ENCODE results near the gene TMEM50B. TPM values are rescaled to one million over a fixed set of nuclear protein-coding genes. Genes with fewer than 3 reads are reported as not detected.
A peak's percentile ranks its signal among the peaks of the same experiment; 100 is the strongest.

TMEM50B gene
- total and polyA plus RNA-seq, 3 donors from 2014 or later, result 57.8 to 115 (median 70.6) TPM

- no peak for TF ChIP-seq CTCF (IDR thresholded peaks at IDR 0.05)
- no peak for TF ChIP-seq POLR2A (IDR thresholded peaks at IDR 0.05)
- Histone ChIP-seq H3K4me3 (no peak overlapping the region), H3K4me1 (no peaks in the 10 kb centered on the region), H3K9me3 (no peaks in the 10 kb centered on the region), H3K27me3 (no peaks in the 10 kb centered on the region), H3K27ac (no peak overlapping the region), H3K36me3 (ENCODE audit: low read depth, missing control alignments) (no peaks in the 10 kb centered on the region)
- intact Hi-C loops (cut with DNase I; ENCODE audit: low total_unique reads), result no loop called here
- no peak for DNase-seq
- 92 to 93% methylated on average over 8 of the region's 8 CpGs for WGBS, 2 donors
Measured at GRCh38 chr21:33505833-33506232, 26.1 kb upstream of the TMEM50B start.

GRCh38 chr21:33496345-33496744 is 16.6 kb upstream of the TMEM50B start:
- no peaks in the 10 kb centered on the region for H3K9me3 ChIP-seq
- peaks cover 3% of the 10 kb centered on the region for H3K4me1 ChIP-seq
- TF ChIP-seq POLR2A (IDR thresholded peaks at IDR 0.05) (no peak), CTCF (IDR thresholded peaks at IDR 0.05) (no peak)
- H3K36me3 ChIP-seq (ENCODE audit: low read depth, missing control alignments), result no peaks in the 10 kb centered on the region
- H3K27me3 ChIP-seq, result no peaks in the 10 kb centered on the region
- no peak overlapping the region for H3K27ac ChIP-seq
- H3K4me3 ChIP-seq, result no peak overlapping the region
- intact Hi-C loops (cut with DNase I; ENCODE audit: low total_unique reads), result no loop called here
- 66 to 69% methylated on average over 7 of the region's 7 CpGs for WGBS, 2 donors
- DNase-seq, result no peak

DNA sequence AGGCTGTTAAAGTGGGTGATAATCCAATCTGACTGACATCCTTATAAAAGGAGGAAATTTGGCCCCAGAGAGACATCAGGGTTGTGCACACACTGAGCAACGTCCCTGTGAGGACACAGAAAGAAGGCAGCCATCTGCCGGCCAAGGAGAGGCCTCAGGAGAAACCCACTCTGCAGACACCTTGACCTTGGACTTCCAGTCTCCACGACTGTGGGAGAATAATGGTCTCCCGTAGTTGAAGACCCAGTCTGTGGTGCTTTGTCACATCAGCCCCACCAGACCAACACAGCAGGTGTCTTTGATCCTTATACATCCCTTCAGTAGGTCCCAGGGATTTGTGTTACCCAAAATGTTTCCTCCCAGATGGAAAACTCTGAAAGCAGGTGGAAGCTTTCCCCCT is 16.0 kb upstream of the TMEM50B start:
- TF ChIP-seq CTCF (IDR thresholded peaks at IDR 0.05) (no peak), POLR2A (IDR thresholded peaks at IDR 0.05) (no peak)
- H3K36me3 ChIP-seq (ENCODE audit: low read depth, missing control alignments), result no peaks in the 10 kb centered on the region
- intact Hi-C loops (cut with DNase I; ENCODE audit: low total_unique reads), result no loop called here
- H3K27me3 ChIP-seq, result no peaks in the 10 kb centered on the region
- H3K27ac ChIP-seq, result no peak overlapping the region
- DNase-seq, result no peak
- no peak overlapping the region for H3K4me3 ChIP-seq
- no peaks in the 10 kb centered on the region for H3K9me3 ChIP-seq
- H3K4me1 ChIP-seq, result peaks cover 3% of the 10 kb centered on the region
- WGBS, 2 donors, result 41 to 59% methylated on average over 4 of the region's 4 CpGs

GRCh38 chr21:33493756-33494155 is 14.0 kb upstream of the TMEM50B start:
- no peaks in the 10 kb centered on the region for H3K9me3 ChIP-seq
- TF ChIP-seq CTCF (IDR thresholded peaks at IDR 0.05) (no peak), POLR2A (IDR thresholded peaks at IDR 0.05) (no peak)
- H3K27ac ChIP-seq, result no peak overlapping the region
- 64 to 69% methylated on average over 3 of the region's 3 CpGs for WGBS, 2 donors
- intact Hi-C loops (cut with DNase I; ENCODE audit: low total_unique reads), result no loop called here
- H3K4me3 ChIP-seq, result no peak overlapping the region
- H3K27me3 ChIP-seq, result no peaks in the 10 kb centered on the region
- H3K4me1 ChIP-seq, result peaks cover 3% of the 10 kb centered on the region
- H3K36me3 ChIP-seq (ENCODE audit: low read depth, missing control alignments), result no peaks in the 10 kb centered on the region
- no peak for DNase-seq

DNA sequence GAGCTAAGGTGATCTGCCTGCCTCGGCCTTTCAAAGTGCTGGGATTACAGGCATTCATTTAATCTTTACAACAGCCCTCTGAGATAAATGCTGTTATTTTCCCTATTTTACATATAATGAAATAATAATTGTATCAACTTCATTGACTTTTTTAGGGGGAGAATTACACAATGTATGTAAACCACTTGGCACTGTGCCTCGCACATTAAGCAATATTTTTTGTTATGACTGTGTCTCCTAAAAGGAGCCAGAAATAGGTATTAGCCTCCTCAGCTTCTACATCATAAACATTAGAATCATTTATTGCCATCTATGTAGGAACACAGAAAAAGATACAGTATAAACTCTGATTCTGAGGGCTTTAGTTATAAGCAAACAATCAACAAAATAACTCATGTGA is 12.8 kb upstream of the TMEM50B start:
- Histone ChIP-seq H3K9me3 (no peaks in the 10 kb centered on the region), H3K27ac (no peak overlapping the region), H3K36me3 (ENCODE audit: low read depth, missing control alignments) (no peaks in the 10 kb centered on the region), H3K27me3 (no peaks in the 10 kb centered on the region), H3K4me1 (peaks cover 3% of the 10 kb centered on the region), H3K4me3 (peak overlapping the region in 1 of 2 donors; percentile 70)
- no peak for TF ChIP-seq POLR2A (IDR thresholded peaks at IDR 0.05)
- TF ChIP-seq CTCF (IDR thresholded peaks at IDR 0.05), result no peak
- DNase-seq, result no peak
- intact Hi-C loops (cut with DNase I; ENCODE audit: low total_unique reads), result no loop called here
- WGBS, 2 donors, result 48 to 53% methylated on average over 2 of the region's 2 CpGs

Measured in testis (tissue), 3 donors.